ENCODE measurements around the gene CACNG6.

GRCh38 chr19:53994811-53995210 lies 3.4 kb downstream of the CACNG6 start:
- TF ChIP-seq CTCF (IDR thresholded peaks at IDR 0.05), result no peak
- TF ChIP-seq EZH2 (IDR thresholded peaks at IDR 0.05), result no peak
